Tibial nerve (tissue), 4 donors: ENCODE results near the gene HTR3A.

ENCODE experiments used
- EP300 ChIP-seq, 2 donors: sonication (generic); formaldehyde crosslinking; IDR thresholded peaks; one replicate each; pipeline ENCODE4 v1.6.1; 2017; ENCODE audit warnings: antibody characterized with exemption in 2 of 2, mild to moderate bottlenecking in 1 of 2
- TF ChIP-seq, protein P1 (sequence below), 5 experiments: fragments of 200-600 bp in 3 of 5; fragments of 450-650 bp in 2 of 5; sonication (generic) in 3 of 5; IDR thresholded peaks; one replicate each; pipeline ENCODE4 v1.5.1; 2016 to 2019; ENCODE audit warnings: antibody characterized with exemption in 5 of 5, mild to moderate bottlenecking in 3 of 5, moderate library complexity in 2 of 5

DNA sequence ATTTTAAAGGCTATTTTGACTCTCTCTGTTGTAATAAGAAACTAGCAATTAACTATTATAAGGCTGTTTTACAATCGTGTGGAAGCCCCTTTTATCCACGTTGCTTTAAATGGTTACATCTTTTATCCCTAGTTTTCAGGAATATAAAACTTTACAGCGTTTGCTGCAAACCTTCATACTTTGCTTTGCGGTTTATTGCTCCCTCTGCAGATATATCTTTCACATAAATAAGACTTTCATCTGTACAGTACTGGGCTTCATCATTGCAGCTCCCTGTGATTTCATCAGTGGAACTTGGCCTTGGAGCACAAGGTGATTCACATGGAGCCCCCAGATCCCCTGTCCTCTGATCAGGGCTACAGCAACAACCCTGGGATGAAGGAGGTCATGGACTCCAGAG is 25.6 kb downstream of the HTR3A start:
- no peak for TF ChIP-seq EP300 (IDR thresholded peaks at IDR 0.05)
- TF ChIP-seq, protein P1, sequence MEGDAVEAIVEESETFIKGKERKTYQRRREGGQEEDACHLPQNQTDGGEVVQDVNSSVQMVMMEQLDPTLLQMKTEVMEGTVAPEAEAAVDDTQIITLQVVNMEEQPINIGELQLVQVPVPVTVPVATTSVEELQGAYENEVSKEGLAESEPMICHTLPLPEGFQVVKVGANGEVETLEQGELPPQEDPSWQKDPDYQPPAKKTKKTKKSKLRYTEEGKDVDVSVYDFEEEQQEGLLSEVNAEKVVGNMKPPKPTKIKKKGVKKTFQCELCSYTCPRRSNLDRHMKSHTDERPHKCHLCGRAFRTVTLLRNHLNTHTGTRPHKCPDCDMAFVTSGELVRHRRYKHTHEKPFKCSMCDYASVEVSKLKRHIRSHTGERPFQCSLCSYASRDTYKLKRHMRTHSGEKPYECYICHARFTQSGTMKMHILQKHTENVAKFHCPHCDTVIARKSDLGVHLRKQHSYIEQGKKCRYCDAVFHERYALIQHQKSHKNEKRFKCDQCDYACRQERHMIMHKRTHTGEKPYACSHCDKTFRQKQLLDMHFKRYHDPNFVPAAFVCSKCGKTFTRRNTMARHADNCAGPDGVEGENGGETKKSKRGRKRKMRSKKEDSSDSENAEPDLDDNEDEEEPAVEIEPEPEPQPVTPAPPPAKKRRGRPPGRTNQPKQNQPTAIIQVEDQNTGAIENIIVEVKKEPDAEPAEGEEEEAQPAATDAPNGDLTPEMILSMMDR (IDR thresholded peaks at IDR 0.05) = no peak
